Caco-2 (cell line): ENCODE measurements around the gene DSCAML1. TPM values are rescaled to one million over a fixed set of nuclear protein-coding genes. Genes with fewer than 3 reads are reported as not detected.

Experiments used
- BruUV-seq: library from RNA; stranded (reverse); fragments of 400-500 nt; replicated peaks from 2 replicates; lab custom pipeline; 2021; lab: Mats Ljungman, UMichigan
- CTCF ChIA-PET: fragments of 300-600 bp; sonication (Branson Sonifier 250); formaldehyde crosslinking; loops from one replicate; lab custom pipeline; 2022; ENCODE audit warnings: antibody characterized with exemption; lab: Charles Lee
- POLR2A ChIA-PET: fragments of 300-600 bp; sonication (Branson Sonifier 250); formaldehyde crosslinking; loops from one replicate; lab custom pipeline; 2022; ENCODE audit warnings: antibody characterized with exemption; lab: Charles Lee
- DNase-seq, 2 experiments: peaks; one replicate each; pipeline versions ENCODE4 v3.0.0 to v3.0.0-alpha.2; 2020 to 2022
- H3K27me3 ChIP-seq: replicated peaks from 2 replicates; pipeline ENCODE4 v1.6.0; 2011; ENCODE audit warnings: low read length; ENCODE audit not compliant: control insufficient read depth, insufficient read depth
- H3K36me3 ChIP-seq: 2 replicates; pipeline ENCODE4 v1.5.1; 2011; ENCODE audit warnings: low read length; ENCODE audit not compliant: control insufficient read depth, insufficient read depth
- H3K4me1 ChIP-seq: fragments of 250-450 bp; sonication (Bioruptor Pico); 2 replicates; pipeline ENCODE4 v1.5.1; 2020; ENCODE audit warnings: mild to moderate bottlenecking
- H3K4me3 ChIP-seq: 2 replicates; pipeline ENCODE4 v1.5.1; 2011; ENCODE audit warnings: low read depth, mild to moderate bottlenecking, control low read depth, low read length
- H3K9me3 ChIP-seq: fragments of 250-450 bp; sonication (Bioruptor Pico); 2 replicates; pipeline ENCODE4 v1.5.1; 2020; ENCODE audit warnings: mild to moderate bottlenecking, moderate library complexity
- H3K27ac Mint-ChIP-seq: one replicate; pipeline ENCODE4 v1.8.0; 2022; ENCODE audit warnings: mixed read lengths; ENCODE audit not compliant: unreplicated experiment
- H3K27me3 Mint-ChIP-seq: one replicate; pipeline ENCODE4 v1.8.0; 2022; ENCODE audit warnings: mixed read lengths; ENCODE audit not compliant: insufficient read depth, unreplicated experiment
- H3K36me3 Mint-ChIP-seq: one replicate; pipeline ENCODE4 v1.8.0; 2022; ENCODE audit warnings: mild to moderate bottlenecking, mixed read lengths; ENCODE audit not compliant: insufficient read depth, unreplicated experiment
- H3K4me1 Mint-ChIP-seq: one replicate; pipeline ENCODE4 v1.8.0; 2022; ENCODE audit warnings: low read depth, mixed read lengths; ENCODE audit not compliant: unreplicated experiment
- H3K4me3 Mint-ChIP-seq: one replicate; pipeline ENCODE4 v1.8.0; 2022; ENCODE audit warnings: mild to moderate bottlenecking, moderate library complexity, mixed read lengths; ENCODE audit not compliant: unreplicated experiment
- H3K9me3 Mint-ChIP-seq: one replicate; pipeline ENCODE4 v1.8.0; 2022; ENCODE audit warnings: mixed read lengths; ENCODE audit not compliant: unreplicated experiment
- CTCF ChIP-seq, 2 experiments: fragments of 200-600 bp in 1 of 2; IDR thresholded peaks; 1 replicate in 1 of 2; 2 replicates in 1 of 2; pipeline versions ENCODE4 v1.5.1 to v1.8.0; 2011 to 2022; ENCODE audit warnings: antibody characterized with exemption in 1 of 2, control low read depth in 1 of 2, inconsistent platforms in 1 of 2, low read depth in 1 of 2, low read length in 1 of 2, mild to moderate bottlenecking in 1 of 2, moderate library complexity in 1 of 2; ENCODE audit not compliant: insufficient read depth in 1 of 2, severe bottlenecking in 1 of 2, unreplicated experiment in 1 of 2
- intact Hi-C: fragments of 100-400 bp; cut with micrococcal nuclease; formaldehyde crosslinking; loops from one replicate; pipeline ENCODE4 v1.10.0; 2022; ENCODE audit not compliant: unreplicated experiment
- total RNA-seq: library from RNA; stranded (reverse); gene quantifications from 2 replicates; pipeline ENCODE4 v1.2.3, GENCODE V29; 2022

DSCAML1 gene
- total RNA-seq, 1 experiment from 2014 or later, result not detected

- H3K4me1 Mint-ChIP-seq, result peaks cover 11% of the 10 kb centered on the region
- POLR2A ChIA-PET, result no interaction called here
- CTCF ChIA-PET, result no interaction called here
- no peaks in the 10 kb centered on the region for H3K36me3 Mint-ChIP-seq
- DNase-seq, result no peak
- no peaks in the 10 kb centered on the region for H3K9me3 Mint-ChIP-seq
- Histone ChIP-seq H3K36me3 (no peaks in the 10 kb centered on the region), H3K4me1 (peaks cover 6% of the 10 kb centered on the region; the same call in 1 of the 2 replicates), H3K27me3 (no peaks in the 10 kb centered on the region; the same call in none of the 2 replicates), H3K4me3 (no peak overlapping the region), H3K9me3 (no peaks in the 10 kb centered on the region)
- no peak overlapping the region for H3K4me3 Mint-ChIP-seq
- peaks cover 1% of the 10 kb centered on the region for H3K27me3 Mint-ChIP-seq
- intact Hi-C loops, result no loop called here
- BruUV-seq, result no TSS peak
- H3K27ac Mint-ChIP-seq, result no peak overlapping the region
- no peak for TF ChIP-seq CTCF (IDR thresholded peaks at IDR 0.05; ENCODE audit: insufficient read depth in 1 of 2, low read depth in 1 of 2, low read length in 1 of 2, severe bottlenecking in 1 of 2, unreplicated experiment in 1 of 2)
These were observed 149.8 kb downstream of the DSCAML1 start for GRCh38 chr11:117647207-117647606.

GRCh38 chr11:117646411-117646810 lies 150.6 kb downstream of the DSCAML1 start:
- H3K27me3 Mint-ChIP-seq, result peaks cover 4% of the 10 kb centered on the region
- Histone ChIP-seq H3K9me3 (no peaks in the 10 kb centered on the region), H3K27me3 (no peaks in the 10 kb centered on the region; the same call in none of the 2 replicates), H3K4me3 (no peak overlapping the region), H3K4me1 (peaks cover 6% of the 10 kb centered on the region; the same call in 1 of the 2 replicates), H3K36me3 (no peaks in the 10 kb centered on the region)
- CTCF ChIA-PET, result no interaction called here
- no peak overlapping the region for H3K27ac Mint-ChIP-seq
- no peaks in the 10 kb centered on the region for H3K9me3 Mint-ChIP-seq
- POLR2A ChIA-PET, result no interaction called here
- DNase-seq, result no peak
- intact Hi-C loops, result no loop called here
- no TSS peak for BruUV-seq
- H3K4me1 Mint-ChIP-seq, result peaks cover 11% of the 10 kb centered on the region
- no peak overlapping the region for H3K4me3 Mint-ChIP-seq
- no peaks in the 10 kb centered on the region for H3K36me3 Mint-ChIP-seq
- no peak for TF ChIP-seq CTCF (IDR thresholded peaks at IDR 0.05; ENCODE audit: insufficient read depth in 1 of 2, low read depth in 1 of 2, low read length in 1 of 2, severe bottlenecking in 1 of 2, unreplicated experiment in 1 of 2)

GRCh38 chr11:117644403-117645155 lies 152.4 kb downstream of the DSCAML1 start:
- CTCF ChIA-PET, result no interaction called here
- H3K27ac Mint-ChIP-seq, result no peak overlapping the region
- intact Hi-C loops, result no loop called here
- no peak overlapping the region for H3K4me3 Mint-ChIP-seq
- peaks cover 11% of the 10 kb centered on the region for H3K4me1 Mint-ChIP-seq
- BruUV-seq, result no TSS peak
- no peaks in the 10 kb centered on the region for H3K36me3 Mint-ChIP-seq
- Histone ChIP-seq H3K36me3 (no peaks in the 10 kb centered on the region), H3K27me3 (no peaks in the 10 kb centered on the region; the same call in none of the 2 replicates), H3K9me3 (no peaks in the 10 kb centered on the region), H3K4me1 (peaks cover 6% of the 10 kb centered on the region; the same call in 1 of the 2 replicates), H3K4me3 (no peak overlapping the region)
- TF ChIP-seq CTCF (IDR thresholded peaks at IDR 0.05; ENCODE audit: insufficient read depth in 1 of 2, low read depth in 1 of 2, low read length in 1 of 2, severe bottlenecking in 1 of 2, unreplicated experiment in 1 of 2), result no peak
- DNase-seq, result no peak
- no peaks in the 10 kb centered on the region for H3K9me3 Mint-ChIP-seq
- POLR2A ChIA-PET, result no interaction called here
- H3K27me3 Mint-ChIP-seq, result peaks cover 10% of the 10 kb centered on the region
